SK-N-DZ (cell line): ENCODE results near the gene RBM6.

Source experiments
- DNase-seq: peaks from one replicate; pipeline ENCODE4 v3.0.0-alpha.2; 2015; ENCODE audit warnings: low spot score

The RBM6 gene

DNA sequence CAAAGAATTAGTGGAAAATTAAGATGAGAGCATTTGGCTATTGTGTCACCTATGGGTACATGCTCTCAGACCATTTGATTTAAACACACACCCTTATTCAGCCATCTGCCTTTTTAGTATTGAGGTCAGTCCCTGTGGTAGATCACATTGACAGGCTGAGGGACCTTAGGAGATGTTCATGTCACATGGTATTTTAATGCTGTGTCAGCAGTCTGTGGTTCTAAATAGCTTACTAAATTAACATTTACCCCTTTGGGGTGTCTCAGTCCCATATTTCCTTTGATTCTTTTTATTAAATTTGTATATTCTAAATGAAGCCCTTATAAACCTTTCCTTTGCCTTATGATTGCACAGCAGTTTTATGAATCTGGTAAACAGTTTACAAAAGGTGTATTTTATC lies 151.0 kb downstream of the RBM6 start:
- DNase-seq = no peak

DNA sequence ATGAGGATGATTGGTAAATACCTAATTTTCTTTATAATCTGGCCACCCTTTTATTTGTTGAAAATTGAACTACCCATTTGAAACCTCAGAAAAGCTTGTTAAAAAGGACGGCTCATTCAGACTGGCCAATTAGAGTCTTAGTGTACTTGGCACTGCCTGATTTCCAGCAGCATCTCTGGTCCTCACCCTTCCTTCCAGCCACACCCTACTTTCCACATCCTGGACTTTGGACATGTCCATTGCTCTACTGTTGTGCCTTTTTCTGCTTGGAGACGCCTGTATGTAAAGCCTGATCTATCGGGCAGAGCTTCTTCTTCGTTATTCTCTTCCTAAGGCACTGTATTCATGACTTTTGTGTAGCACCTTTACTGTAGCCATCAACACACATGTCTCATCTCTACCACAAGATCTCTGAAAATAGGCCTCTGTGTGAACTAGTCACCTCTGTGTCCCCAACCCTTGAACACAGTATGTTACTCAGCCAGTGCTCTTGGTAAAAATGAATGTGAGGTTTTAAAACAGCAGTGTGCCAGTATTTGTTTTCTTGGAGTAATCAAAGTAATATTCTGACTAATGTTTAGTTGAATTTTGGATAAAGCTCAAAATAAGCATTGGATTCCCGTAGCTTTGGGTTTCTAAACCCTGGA lies 155.5 kb downstream of the RBM6 start:
- DNase-seq = no peak

DNA sequence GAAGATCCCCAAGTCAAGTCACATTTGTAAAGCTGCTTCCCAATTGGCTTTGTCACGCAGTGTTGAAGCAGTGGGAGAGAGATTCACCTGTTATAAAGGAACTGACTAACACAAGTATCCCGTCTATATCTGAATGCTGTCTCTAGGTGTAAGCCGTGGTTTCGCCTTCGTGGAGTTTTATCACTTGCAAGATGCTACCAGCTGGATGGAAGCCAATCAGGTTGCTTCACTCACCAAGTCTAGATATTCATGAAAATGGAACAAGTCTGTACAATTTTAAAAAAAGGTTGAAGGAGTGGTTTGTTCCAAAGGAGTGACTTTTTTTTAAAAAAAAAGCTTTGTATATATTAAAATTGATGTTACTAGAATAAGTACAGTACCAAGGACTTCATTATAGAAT lies 160.4 kb downstream of the RBM6 start:
- no peak for DNase-seq

DNA sequence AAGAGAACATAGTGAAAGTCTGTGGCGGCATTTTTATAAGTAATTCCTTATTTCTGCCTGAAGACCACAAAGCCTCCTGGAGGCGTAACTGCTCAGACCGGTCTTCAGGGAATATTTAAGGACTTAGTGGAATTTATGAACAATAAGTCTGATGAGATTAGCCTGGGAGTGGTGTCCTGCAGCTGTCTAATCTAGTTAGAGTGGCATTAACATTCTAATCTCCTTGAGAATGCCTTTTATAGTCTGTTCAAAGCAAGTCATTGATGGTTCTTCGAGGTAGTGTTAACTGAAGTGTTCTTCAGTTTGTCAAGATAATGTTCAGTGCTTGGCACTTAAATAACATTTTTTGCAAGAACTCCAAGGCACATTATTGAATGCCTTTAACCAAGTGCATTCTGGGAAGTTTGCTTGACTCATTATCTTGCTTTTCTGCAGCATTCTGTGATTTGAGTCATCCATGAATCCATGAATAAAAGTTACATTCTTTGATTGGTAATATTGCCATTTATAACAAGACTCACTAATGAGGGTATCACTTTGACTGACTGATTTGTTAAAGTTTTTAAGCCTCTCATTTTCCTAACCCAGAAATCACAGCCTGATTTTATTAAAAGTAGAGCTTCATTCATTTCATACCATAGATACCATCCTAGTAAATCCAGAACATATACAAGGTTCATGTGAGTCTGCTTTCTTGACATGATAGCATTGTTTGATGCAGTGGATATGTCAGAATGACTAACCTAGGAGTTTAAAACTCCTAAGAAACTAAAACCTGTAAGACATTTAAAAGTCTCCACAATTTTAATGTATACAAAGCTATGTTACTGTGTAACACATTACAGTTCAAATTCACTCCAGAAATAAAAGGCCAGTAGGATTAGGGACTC lies 161.3 kb downstream of the RBM6 start:
- no peak for DNase-seq

DNA sequence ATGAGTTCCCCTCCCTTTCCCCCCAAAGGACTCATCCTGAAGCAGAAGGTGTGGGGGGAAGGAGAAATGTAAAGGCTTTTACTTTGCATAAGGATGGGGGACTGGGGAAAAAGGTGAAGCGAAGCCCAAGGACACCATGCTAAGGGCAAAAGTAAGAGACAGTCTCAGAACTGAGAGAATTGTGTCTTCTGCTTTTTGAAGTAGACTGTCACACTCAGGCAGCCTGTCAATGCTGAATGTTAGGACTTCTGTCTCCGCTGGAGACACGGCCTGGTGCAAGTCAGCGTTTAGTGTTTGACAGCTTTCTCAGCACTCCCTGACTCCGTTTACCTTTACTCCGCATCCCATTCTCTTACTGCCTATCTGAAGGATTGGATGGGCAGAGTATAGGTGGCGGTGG lies 162.6 kb downstream of the RBM6 start:
- no peak for DNase-seq

DNA sequence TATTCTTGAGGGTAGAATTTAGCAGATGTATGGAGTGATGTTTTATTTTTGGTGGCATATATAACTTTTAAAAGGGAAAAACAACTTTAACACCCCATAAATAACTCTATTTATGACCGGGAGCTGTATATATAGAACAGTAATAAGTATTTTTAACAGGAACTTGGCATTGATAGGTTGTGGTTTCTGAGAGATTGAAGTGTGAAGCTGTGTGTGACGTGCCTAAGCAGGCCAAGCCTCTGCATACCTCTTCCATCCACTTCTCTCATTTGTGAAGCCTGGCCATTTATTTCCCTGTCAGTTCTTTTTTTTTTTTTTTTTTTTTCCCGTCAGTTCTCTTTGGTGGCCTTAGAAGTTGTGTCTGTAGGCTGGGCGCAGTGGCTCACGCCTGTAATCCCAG lies 171.8 kb downstream of the RBM6 start:
- no peak for DNase-seq

DNA sequence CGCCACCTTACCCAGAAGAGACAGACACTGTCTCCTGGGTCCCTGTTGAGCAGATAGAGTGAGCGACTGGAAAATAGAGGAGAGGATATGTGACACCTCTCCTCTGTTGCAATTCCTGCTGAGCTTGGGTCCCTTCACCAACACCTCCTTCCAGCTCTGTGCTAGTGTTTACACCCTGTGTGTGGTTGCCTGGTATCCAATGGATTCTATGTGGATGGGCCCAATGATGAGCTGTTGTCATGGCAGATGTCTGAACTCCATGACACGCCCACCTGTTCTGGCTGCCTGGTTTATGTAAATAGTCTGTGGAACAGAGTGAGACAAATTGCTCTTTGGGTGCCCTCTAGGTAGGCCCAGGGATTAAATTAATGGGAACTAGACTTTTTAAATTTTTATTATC lies 172.5 kb downstream of the RBM6 start:
- DNase-seq = no peak

DNA sequence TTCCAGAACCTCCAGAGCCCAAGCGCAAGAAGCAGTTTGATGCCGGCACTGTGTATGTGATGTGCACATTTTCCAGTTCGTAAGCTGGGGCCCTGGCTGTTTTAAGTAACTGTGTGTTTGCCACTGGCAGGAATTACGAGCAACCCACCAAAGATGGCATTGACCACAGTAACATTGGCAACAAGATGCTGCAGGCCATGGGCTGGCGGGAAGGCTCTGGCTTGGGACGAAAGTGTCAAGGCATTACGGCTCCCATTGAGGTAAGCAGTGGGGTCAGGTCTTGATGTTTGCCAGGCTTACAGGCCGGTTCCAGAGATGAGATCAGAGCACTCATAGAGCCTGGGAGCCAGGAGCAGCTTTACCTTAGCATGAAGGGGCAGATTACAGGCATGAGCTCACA lies 177.2 kb downstream of the RBM6 start:
- DNase-seq = no peak

DNA sequence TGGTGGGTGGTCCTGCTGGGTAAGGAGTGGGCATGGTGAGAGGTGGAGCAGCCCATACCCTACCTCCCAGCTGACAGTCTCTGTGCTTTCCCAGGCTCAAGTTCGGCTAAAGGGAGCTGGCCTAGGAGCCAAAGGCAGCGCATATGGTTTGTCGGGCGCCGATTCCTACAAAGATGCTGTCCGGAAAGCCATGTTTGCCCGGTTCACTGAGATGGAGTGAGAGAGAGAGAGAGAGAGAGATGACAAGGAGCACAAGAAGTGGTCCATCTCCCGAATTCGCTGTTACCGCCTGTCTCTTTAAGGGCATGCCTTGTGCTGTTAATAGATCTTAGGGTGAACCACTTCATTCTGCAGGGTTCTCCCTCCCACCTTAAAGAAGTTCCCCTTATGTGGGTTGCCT lies 178.3 kb downstream of the RBM6 start:
- no peak for DNase-seq

DNA sequence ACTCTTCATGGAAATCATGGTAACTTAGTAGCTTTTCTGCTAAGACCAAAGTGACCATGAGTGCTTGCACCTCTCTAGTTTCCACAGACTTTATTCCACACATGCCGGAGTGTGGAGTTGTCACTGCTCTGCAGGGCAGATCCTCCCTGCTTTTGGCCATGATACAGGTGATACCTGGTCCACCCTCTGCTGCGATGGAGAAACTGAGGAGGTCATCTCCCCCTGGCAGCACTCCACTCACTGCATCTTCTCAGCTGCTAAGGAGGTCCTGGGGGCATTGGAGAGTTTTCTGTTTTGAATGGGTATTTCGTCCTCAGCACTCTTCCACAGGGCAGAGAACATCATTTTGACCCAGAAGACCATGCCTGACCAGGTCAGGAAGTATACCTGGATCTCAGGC lies 179.8 kb downstream of the RBM6 start:
- DNase-seq = no peak

DNA sequence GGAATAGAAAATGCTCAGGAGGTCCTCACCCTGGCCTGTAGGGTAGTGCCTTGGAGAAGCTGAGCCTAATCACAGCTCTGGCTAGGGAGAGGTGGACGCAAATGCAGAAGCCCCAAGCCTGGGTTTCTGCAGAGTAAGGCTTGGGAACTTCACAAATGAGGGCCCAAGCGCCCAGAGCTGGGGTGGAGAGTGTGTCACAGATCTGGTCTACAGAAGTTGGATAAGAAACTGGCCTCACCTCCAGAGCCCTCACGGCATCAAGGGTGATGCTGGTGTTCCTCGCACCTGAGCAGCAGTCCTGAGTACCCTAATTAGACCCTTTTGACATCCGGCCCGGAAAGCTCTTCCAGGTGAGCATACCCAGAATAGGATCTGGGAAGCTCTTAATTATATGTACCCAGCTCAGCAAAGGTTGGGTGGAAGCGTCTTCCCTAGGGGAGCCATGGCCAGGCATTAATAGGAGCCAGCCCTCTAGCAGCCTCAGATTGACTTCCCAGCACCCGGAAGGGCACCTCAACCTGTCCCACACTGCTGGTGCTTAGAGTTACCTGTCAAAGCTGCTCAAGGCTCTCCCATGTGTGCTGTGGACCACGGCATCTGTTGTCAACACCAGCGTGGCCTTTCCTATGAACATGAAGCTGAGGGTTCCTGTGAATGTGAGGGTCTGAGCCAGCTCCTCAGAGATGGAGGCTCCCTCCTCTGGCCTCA lies 180.6 kb downstream of the RBM6 start:
- no peak for DNase-seq

DNA sequence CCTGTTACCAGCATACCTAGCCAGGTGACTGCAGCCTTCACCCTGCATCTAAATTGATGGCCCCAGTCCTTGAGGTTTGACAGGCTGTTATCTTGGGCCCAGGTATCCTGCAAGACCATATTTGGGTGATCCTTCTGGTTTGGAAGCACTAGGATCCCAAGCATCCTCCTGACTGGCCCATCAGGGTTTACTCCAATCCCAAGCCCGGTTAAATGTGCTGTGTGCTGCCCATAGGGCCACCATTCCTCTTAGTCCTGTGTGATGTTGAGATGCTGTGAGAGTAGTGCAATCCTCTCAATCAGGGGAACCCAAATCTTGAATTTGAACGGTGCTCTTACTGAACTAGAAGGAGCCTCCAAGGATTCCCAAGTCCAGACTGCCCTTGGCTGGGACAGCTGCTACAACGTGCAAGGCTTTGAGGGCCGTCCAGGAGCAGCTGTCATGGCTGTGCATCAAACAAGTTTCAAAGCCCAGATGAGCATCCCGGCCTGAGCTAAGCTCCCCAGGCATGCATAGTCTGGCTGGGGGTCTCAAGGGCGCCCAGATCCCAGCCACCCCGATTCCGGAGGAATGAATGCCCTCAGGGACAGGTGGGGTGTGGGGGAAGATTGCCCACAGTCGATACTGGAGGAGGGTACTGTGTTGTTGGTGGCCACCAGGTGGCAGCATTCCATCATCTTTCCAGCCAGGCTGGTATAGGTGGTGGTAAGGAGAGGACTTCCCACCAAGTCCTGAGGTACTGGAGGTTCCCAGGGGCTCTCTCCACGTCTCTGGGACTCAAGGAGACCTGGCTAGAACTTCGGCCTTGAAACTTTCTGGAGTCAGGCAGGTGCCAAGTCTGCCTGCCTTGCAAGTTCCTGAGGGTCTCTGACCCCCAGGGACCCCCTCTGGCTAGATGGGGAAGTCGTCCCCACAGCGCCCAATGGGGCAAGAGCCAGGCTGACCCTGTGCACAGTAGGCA lies 181.4 kb downstream of the RBM6 start:
- DNase-seq = peak; percentile 78

DNA sequence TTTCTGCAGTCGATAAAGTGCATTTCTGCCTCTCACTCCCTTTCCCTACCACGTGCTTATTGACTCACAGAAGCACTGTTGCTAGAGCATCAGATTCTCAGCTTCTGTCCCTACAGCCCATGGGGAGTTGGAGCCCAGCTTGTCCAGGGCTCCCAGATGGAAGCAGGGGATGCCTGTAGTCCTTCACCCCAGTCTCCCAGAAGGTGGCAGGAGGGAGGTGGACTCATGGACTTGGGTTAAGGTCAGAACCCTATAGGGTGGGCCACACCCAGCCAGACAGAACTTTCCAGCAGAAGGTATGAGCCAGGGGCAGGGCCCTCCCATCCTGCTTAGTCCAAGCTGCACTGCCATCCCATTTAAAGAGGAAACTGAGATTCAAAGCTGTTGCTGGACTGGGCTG lies 182.1 kb downstream of the RBM6 start:
- no peak for DNase-seq

DNA sequence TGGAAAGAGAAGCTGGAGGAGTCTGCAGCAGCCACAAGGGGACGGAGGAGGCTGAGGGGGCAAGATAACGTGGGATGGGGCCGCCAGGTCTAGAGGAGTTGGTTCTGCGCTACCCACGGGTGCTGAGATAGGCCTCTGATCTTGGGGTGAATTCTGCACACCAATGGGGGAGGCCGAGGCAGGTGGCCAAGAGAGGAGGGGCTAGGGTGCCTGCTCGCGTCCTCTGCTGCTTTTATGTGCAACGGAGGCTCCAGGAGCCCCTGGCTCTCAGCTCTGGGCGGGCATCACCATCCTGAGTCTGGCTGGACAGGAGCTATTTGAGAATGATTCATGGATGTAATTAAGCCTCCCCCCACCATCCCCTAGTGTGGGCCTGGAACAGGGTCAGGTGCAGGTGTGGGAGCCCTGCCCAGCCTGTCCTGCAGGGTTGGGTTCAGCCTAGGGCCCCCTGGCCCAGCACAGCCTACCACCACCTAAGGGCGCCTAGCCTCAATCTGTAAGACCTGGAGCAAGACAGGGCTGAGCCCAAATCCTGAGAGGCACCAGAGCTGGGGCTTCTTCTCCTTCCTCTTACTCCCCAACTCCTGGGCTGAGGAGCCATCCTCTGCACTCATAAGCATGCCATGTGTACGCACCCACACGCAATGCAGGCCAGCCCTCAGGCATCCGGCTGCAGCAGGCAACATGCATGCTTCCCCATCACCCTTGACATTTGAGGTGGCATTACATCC lies 182.9 kb downstream of the RBM6 start:
- DNase-seq = no peak

DNA sequence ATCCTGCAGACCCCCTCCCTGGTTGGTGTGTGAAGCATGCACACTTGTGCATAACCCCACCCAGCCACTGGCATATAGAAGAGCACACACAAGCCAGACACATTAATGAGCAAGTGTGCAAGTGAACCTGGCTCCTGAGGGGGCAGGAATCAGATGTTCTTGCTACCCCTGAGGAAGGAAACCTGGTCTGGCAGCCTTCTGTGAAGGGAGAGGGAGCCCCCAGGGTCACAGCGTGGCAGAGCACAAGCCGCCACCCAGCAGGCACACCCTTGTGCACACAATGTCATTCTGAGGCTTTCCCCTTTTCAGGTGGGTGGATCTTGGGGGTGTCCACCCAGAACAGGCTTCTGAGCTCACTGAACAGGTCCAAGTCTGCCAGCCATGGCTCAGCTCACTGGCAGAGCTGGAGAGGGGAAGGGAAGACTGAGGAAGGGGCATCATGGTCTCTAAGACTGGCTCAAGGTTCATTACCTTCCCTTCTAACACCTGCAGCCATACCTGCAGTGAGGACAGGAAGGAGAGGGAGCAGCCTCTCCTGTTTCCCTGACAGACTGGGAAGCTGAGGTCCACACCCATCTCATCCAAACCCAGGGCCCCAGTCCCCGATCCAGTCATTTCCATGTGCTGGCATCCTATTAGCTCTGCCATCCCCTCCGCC lies 183.6 kb downstream of the RBM6 start:
- no peak for DNase-seq

DNA sequence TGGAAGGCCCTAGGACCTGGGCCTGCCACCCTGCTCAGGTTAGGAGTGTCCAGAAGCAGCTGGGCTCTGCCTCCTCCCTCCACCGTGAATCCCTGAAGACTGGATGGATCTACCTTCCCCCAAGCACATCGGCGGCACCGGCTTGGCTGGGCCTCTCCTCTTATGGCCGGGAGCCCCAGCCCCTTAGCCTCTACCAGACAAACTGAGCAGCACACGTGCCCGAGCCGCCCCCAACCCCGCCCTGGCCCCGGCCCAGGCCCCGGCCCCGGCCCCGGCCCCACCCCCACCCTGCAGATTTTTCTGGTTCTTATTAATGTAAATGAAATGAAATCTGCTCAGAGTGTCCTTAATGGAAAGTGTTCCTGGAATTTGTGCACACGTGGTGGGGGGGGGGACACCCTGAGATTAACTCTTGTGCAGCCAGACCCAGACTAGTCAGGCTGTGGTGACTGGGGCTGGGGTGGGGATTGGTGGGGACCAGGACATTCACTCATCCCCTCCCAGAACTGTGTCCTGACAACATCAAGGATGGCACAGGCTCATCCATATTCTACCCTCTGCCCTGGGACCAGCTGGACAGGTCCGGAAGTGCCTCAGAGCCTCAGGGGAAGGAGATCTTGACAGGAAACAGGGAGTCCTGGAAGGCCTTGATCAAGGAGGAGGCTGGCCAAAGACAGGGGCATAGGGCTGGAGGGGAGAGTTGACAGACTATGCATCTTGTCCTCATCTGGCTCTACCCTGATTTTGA lies 184.3 kb downstream of the RBM6 start:
- DNase-seq = peak; percentile 59

DNA sequence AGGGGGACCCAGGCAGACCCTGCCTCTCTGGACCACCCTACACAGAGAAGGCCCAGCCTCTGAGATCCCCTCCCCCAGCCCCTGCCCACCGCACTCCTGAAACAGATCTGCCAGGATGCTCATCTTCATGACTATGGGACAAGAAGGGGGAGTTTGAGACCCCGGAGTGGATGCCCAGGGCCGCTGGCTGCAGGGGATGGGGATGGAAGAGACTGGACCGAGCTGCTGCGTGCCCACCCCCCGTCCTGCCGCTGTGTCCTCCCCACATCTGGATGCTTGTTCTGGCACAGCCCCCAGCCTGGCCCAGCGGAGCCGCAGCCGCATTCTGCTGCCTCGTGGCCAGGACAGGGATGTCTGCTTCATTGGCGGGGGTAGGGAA lies 184.8 kb downstream of the RBM6 start:
- DNase-seq = no peak

DNA sequence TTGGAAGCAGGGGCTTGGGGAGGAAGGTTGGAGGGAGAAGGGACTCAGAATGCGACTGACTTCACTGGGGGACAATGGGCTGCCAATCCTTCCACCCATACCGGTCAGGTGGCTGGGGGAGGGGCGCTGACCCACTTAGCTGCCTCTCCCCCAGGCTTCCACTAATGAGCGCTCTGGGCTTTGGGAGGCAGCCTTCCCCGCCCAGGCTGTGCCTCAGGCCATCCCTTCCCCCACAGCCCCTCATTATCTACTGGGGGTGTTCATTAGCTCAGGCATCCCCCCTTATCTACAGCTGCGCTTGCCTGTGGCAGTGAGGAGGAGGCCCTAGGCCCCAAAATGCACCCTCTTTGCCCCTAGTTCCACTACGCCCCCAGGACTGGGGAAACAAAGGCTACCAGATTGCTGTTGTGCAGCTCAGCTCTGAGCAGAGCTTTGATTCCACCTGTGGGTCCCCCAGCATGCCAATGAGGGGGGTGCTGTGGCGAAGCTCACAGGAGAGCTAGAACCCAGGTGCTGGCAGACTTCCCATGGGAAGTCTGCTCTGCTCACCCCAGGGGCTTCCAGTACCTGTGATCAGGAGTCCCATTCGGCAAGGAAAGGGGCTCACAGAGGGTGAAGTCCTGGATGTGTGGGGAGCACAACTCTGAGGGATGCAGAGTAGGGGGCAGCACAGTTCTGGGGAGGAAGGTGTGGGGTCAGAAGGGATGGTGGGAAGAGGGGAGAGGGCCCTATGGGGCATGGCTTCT lies 185.8 kb downstream of the RBM6 start:
- no peak for DNase-seq
